NCI-H526 (cell line): ENCODE results near the gene MUC6.

Experiments
- DNase-seq, 2 experiments: peaks; one replicate each; lab custom pipeline; 2025; lab: John Stamatoyannopoulos, UW

Gene MUC6

DNA sequence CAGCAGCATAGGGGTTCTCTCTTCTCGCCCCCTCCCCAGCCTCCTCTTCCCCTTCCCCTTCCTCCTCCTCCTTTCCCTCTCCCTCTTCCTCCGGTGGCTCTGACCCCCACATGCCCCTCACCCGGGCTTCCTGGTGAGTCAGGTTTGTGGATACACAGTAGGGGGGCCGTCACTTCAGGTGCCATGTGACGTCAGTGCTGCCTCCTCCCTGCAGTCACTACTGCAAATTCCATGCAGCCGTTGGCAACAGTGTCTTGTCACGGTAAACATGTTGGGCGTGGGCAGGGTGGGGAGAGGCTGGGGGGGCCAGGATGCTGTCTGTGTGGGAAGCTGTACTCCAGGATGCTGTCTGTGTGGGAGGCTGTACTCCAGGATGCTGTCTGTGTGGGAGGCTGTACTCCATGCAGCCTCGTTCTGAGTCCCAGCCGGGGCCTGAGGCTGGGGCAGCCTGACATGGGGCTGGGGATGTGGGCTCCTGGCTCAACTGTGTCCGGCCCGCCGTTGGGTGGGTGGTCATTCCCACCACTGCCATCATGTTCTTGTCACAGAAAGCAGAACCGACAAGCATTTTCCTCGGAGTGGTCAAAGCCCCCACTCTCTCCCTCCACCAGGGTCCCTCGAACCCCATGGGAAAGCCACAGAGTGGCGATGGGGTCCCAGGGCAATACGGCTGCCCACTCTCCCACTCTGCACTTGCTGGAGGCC is 35.8 kb upstream of the MUC6 start:
- DNase-seq = no peak

GRCh38 chr11:1071571-1072115 is 35.1 kb upstream of the MUC6 start:
- DNase-seq = no peak

DNA sequence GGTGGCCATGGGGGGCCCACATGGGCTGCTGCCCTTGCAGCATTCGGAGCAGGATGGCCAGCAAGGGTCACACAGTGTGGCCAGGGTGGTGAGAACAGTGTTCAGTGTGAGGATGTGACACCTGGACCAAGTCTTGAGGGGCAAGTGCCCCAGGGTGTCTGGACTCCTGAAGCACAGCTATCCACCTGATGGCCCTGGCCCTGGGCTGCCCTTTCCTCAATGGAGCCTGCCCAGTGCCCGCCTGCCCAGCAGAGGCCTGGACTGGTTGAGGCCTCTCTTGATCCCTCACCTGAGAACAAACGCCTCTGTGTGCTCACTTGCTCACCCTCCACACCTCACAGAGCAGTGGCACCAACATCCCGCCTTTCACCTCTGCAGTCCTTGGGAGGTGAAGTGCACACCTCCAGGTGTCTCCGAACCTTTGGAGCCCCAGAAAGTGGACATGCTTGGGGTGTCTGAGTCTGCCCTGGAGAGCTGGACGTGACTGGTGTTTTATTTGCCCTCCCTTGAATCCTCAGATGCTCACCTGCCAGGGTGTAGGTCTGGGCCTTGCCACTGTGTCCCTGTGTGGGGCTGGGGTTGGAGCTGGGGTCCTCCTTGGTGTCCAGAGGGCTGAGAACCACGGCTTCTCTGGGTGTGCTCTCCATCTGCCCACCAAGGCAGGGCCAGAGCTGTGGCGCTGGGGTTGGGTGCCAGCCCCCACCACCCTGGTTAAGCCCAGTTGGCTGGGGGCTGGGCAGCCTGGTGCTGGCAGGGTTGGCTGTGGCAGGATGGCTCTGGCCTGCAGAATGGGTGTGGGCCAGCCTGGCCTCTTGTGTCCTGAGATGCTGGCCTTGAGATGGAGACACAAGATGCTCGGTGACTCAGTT is 34.3 kb upstream of the MUC6 start:
- no peak for DNase-seq

- DNase-seq = no peak
These were observed 33.2 kb upstream of the MUC6 start for GRCh38 chr11:1069740-1070139.

DNA sequence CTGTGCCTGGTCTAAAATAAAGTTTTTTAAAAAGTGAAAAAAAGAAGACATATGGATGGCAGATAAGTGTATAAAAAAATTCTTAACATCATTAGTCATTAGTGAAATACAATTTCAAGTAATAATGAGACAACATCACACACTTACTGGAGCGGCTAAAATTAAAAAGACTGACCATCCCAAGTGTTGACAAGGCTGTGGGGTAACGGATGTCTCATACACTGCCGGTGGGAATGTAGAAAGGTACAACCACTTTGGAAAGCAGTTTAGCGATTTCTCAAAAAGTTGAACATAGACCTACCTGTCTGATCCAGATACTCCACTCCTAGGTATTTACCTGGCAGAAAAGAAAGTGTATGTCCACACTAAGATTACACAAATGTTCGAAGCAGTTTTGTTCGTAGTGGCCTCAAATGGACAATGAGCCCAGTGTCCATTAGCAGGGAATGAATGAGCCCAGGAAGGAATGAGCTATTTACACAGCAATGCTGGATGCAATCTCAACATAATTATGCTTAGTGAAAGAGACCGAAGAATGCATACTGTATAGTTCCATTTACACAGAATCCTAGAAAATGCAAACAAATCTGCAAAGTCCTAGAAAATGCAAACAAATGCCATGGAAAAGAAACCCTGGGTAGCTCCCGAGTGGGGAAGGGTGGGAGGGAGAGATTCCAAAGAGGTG is 31.4 kb upstream of the MUC6 start:
- DNase-seq = no peak

DNA sequence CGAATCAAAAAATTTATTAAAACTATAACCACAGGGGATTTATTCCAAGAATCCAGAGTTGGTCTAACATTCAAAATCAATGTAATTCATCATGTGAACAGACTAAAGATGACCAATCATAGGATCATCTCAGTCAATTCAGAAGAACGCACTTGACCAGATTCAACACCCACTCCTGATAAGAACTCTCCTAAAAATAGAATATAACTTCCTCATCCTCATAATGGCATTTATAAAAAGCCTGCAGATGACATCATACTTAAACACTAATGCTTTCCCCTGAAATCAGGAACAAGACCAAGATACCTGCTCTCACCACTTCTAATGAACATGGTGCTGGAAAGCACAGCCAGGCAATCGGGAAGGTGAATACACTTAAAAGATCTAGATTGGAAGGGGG is 27.6 kb upstream of the MUC6 start:
- DNase-seq = no peak

DNA sequence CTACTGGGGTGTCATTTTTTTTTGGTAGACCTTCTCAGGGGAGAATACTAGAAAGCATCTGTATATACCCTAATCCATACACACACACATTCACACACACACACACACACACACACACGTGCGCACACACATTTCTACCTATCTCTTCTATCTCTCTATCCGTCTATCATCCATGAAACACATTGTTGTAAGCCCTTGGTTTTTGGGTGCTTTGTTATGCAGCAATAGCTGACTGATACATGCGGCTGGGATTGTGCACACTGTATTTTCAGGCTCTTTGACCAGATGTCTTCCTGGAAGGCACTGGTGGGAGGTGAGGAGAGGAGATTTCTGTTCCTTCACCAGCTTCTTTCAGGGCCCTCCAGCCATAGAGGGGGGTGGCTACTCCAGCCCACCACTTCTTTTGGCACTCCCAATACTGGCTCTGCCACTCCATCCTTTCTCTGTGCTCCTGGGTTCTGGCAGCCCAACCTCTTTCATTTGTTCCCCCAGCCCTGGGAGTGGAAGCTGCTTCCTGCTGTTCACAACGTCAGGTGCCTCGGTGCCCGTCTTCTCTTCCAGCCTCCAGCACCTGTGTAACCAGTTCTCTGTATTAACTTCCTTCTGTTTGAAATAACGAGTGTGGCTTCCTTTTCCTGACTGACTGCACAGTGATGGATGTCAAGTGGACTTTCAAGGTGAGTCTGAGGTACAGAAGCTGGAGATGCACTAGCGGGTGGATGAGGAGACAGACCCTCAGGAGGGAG is 25.7 kb upstream of the MUC6 start:
- no peak for DNase-seq

DNA sequence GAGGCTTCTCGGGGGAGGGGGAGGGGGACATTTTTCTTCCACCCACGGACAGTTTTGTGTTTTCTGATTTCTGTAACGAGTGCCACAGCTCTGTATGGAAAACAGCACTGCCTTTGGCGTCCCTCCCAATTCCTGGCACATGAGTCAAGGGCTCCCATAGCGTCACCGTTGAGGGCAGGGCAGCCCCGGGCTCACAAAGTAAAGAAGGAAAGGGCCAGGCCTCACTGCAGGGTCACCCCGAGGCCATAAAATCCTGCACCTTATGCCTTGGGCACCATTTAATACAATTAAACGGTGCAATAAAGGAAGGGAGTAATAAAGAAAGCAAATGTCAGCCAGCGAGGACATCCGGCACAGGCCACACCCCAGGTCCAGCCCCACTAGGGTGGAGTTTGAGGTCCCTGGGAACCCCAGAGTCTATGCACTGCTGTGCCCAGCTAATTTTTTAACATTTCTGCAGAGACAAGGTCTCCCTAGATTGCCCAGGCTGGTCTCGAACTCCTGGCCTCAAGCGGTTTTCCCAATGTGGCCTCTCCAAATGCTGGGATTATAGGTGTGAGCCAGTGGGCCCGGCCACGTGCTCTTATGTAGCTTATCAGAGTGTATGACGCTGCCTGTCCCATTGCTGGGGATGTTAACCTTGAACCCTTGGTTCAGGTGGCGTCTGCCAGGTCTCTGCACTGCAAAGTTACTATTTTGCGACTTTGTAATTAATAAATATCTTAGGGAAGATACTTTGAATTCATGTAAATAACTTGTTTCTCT is 24.5 kb upstream of the MUC6 start:
- DNase-seq = no peak

- no peak for DNase-seq
These were observed 23.9 kb upstream of the MUC6 start for GRCh38 chr11:1060410-1060809.

GRCh38 chr11:1059759-1060158 is 23.2 kb upstream of the MUC6 start:
- DNase-seq = no peak

DNA sequence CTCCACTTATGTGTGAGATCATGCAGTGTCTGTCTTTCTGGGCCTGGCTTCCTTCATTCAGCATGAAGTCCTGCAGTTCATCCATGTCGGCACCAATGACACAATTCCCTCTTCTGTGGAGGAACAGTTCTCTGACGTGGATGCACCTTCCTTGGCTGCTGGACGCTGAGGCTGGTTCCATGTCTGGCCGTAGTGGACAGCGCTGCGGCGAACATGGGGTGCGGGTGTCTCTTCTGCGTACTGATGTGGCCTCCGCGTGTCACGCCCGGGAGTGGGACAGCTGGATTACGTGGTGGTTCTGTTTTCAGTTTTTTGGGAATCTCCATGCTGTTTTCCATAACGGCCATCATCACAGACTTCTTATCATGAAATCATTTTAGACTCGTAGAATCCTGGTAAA is 21.3 kb upstream of the MUC6 start:
- DNase-seq = no peak

GRCh38 chr11:1055990-1056771 is 19.7 kb upstream of the MUC6 start:
- DNase-seq = no peak

DNA sequence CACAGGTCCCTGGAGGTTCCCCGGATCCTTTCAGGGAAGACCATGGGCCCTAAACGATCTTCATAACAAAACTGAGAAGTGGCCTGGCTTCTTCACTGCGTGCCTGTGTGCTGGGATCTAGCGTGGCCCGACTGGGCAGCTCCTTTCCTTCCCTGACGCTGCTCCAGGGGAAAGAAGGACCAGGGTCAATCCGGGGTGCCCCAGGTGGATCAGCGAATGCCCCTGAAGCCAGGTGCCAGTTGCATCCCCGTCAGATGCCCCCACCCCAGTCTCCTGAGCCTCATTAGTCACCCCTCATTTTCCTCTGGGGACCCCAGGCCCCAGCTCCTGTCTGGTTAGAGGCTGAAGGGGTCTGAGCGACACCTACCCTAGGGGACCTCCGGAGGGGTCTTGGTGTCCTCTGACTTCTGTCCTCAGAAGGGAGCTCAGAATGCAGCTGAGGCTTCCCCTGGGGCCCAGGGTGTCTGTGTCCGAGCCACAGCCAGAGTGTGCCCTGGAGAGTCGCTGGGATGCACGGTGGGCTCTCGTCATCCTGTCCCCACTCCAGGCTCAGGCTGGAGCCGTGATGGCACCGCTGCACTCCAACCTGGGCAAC is 18.7 kb upstream of the MUC6 start:
- DNase-seq = no peak

- DNase-seq = no peak
These were observed 17.9 kb upstream of the MUC6 start for GRCh38 chr11:1054143-1055108.

- no peak for DNase-seq
These were observed 16.8 kb upstream of the MUC6 start for GRCh38 chr11:1053121-1053901.

GRCh38 chr11:1052133-1053011 is 15.9 kb upstream of the MUC6 start:
- DNase-seq = no peak
